IPS-NIHi7 (cell line): Measurements from ENCODE around the gene NCBP3.

Source experiments
- DNase-seq: peaks from one replicate; pipeline ENCODE4 v3.0.0; 2012; ENCODE audit warnings: mixed read lengths; ENCODE audit errors: extremely low spot score

The NCBP3 gene

DNA sequence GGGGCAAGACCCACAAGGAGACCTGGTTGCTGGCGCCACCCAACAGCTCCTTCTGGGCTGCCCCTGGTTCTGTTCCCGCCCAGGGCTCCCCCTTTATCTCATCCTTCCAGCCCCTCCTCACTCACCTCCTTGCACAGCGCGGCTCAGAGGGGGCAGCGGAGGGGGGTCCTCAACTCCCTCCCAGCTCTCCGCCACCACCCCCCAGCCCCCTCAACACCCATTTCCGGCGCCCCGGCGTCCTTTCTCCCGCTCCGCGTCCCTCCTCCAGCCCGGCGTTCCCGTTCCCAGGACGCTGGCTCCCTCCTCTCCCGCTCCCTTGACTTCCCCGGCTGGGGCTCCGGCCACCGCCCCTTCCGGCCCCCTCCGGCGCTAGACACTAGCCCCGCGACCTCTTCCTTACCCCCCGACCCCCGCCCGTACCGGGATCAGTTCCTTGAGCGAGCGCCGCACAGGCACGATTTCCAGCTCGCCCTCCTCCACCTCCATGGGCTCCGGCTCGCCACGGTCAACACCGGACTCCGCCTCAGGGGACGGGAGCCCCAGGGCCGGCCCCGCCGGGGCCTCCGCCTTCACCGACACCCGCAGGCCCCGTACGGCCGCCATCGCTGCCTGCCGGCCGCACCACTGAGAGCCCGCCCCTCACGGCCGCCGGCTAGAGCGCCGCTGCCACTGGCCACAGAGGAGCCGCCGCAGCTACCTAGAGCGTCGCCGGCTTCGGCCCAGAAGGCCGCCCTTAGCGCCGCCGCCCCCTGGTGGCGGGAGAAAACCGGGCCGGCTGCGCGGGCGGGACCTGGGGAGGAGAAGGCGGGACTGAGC, at the start of gene NCBP3:
Gene NCBP3, minus strand, starts transcription at position 626 of the 816 bp plus-strand sequence. Its CDS starts 23 bp downstream, at position 603.
- DNase-seq, result peak; percentile 98

- DNase-seq, result no peak
Observed at GRCh38 chr17:3895354-3895753, 49.3 kb upstream of the NCBP3 start.

- DNase-seq, result no peak
Observed at GRCh38 chr17:3894911-3895343, 48.9 kb upstream of the NCBP3 start.

GRCh38 chr17:3894188-3894587, 48.1 kb upstream of the NCBP3 start:
- DNase-seq, result no peak

GRCh38 chr17:3893720-3894116, 47.7 kb upstream of the NCBP3 start:
- DNase-seq, result no peak

DNA sequence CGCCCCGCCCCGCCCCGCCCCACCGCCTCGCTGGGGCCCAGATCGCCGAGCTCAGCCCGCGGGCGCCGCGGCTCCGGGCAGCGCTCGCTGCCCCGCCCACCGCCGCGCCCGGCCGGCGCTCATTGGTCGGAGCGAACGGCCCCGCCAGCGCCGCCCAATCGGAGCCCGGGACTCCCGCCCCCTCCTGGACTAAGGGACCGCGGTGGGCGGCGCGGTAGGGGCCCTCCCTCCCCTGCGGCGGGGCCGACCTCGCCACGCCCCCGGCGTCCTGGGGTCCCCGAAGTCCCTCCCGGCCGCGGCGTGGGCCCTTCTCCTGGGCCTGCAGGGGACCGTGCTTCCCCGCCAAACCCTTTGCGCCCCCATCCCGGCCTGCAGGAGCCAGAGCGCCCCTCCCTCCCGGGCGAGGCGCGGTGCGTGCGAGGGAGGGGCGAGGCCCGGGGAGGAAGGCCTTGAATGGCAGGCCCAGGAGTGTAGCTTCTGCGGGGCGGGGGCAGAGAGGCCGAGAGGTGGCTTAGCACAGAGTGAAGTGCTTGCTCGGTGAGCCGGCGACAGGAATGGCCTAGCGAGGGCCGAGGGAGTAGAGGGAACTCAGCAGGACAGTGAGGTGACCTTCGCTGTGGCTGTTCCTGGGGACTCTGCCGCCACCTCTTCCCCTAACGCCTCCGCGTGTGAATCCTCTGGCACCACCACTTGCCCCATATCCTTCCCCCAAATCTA, 47.1 kb upstream of the NCBP3 start, which contains the start of gene CAMKK1:
Gene CAMKK1, minus strand, starts transcription at position 51 of the 717 bp plus-strand sequence. CDS start 7,366 bp downstream, outside the sequence.
- peak; percentile 98 for DNase-seq

- peak; percentile 59 for DNase-seq
Observed at GRCh38 chr17:3892095-3892998, 46.3 kb upstream of the NCBP3 start.

DNA sequence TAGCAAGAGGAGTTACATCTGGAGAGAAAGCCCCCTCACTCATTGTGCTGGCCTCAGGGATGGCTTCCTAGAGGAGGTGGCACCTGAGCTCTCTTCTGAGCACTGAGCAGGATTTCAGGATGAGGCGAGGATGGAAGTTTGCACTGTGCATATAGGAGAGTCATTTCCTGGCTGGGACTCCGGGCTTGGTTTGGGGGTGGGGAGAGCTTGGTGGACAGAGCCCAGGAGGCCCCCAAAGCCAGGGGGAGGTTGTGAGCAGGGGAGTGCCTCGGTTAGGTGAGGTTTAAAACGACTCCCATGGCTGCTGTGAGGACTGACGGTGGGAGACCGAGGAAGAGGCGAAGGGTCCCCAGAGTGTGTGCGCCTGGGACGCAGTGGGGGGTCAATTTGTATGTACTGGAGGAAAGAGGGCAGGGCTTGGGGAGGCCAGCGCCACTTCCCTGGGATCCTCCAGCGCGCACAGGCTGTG, 45.6 kb upstream of the NCBP3 start:
- peak; percentile 43 for DNase-seq

DNA sequence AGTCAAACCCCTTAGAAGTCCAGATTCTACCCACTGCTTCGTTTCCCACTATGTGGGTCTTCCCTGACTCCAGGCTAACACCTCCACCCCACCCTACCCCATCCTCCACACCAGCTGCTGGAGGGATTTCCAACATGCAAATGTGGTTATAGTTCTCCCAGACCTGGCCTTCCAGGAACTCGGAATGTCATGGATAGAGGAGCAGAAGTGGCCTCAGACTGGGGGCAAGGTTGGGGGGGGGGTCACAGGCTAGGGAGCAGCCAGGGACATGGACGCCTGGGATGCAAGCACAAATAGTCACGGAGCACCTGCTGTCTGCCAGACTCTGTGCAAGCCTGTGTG, 44.8 kb upstream of the NCBP3 start:
- DNase-seq, result no peak

- no peak for DNase-seq
Observed at GRCh38 chr17:3890082-3890877, 44.2 kb upstream of the NCBP3 start.

DNA sequence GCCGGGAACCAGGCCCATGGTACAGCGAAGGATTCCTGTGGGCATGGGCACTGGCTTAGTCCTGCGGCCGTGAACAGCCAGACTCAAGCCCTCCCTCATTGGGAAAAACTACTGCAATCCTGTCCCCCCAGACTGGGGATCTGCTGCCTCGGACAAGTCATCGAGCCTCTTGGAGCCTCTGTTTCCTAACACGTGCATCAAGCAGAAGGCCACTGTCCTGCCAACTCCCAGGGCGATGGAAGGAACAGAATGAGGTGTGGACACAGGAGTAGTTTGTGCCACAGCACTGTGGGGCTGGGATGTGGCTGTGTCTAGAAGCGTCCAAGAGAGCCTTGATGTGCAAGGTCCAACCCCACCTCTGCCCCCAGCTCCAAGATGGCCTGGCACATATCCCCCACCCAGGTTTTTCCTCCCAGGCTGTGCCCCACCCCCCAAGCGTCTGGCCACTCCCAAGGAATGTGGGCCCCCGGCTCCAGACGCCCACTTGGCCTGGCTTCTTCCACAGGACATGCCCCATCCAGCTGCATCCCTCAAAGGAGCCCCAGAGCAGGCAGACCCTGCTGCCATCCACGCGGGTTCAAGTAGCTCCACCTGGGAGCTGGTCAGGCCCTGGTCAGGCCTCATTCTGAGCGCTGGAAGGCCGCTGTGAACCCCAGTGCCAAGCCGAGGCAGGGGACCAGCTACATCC, 43.4 kb upstream of the NCBP3 start:
- no peak for DNase-seq

- DNase-seq, result peak; percentile 72
Observed at GRCh38 chr17:3888343-3889171, 42.5 kb upstream of the NCBP3 start.

GRCh38 chr17:3887804-3888203, 41.8 kb upstream of the NCBP3 start:
- no peak for DNase-seq

- DNase-seq, result no peak
Observed at GRCh38 chr17:3887394-3887793, 41.3 kb upstream of the NCBP3 start.

- no peak for DNase-seq
Observed at GRCh38 chr17:3886776-3887175, 40.7 kb upstream of the NCBP3 start.

GRCh38 chr17:3885970-3886369, 39.9 kb upstream of the NCBP3 start:
- peak; percentile 58 for DNase-seq

- no peak for DNase-seq
Observed at GRCh38 chr17:3885271-3885670, 39.2 kb upstream of the NCBP3 start.

GRCh38 chr17:3884188-3884587, 38.1 kb upstream of the NCBP3 start:
- DNase-seq, result no peak

DNA sequence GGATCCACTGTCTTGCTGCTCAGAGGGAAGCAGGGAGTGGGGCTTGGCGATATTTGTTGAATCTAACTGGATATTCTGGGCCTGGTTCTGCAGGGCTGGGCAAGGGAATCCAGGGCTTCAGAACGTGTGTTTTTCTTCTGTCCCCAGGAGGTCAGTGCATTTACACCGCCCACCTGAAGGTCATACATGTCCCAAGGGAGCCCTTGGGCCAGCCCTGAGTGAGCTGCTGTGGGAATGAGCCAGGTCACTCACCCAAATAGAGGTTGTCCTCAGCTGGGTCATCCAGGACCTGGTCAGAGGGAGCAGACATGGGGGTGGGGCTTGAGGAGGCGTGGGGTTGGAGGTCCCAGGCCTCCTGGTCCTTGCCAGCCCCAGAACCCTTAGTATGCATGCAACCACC, 36.2 kb upstream of the NCBP3 start:
- DNase-seq, result no peak
